Measurements from ENCODE around the gene SEC23IP. TPM values are rescaled to one million over a fixed set of nuclear protein-coding genes. Genes with fewer than 3 reads are reported as not detected.

The SEC23IP gene
- total RNA-seq, 1 experiment from 2014 or later = 132 TPM

DNA sequence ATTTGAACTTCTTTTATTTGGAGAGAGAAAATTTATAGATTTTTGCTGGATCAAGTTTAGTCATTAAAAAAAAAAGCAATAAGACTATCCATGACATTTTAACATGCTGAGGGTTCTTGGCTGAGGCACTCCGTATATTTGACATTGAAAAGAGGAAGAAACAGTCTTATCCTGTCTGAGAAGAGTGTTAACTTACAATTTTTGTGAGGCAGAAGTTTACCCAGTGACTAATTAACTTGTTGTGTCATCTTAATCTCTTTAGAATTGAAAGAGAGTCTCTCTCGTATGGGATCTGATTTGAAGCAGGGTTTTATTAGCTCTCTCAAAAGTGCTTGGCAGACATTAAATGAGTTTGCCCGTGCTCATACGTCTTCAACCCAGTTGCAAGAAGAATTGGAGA lies 39.3 kb downstream of the SEC23IP start:
- H3K36me3 ChIP-seq (ENCODE audit: control insufficient read depth, insufficient read depth, low read length) = peaks cover 60% of the 10 kb centered on the region
- no peaks in the 10 kb centered on the region for H3K9me3 ChIP-seq (ENCODE audit: control insufficient read depth, insufficient read depth, low read depth, low read length)
- H3K27me3 ChIP-seq (ENCODE audit: control insufficient read depth, insufficient read depth, low read length) = no peaks in the 10 kb centered on the region
- TF ChIP-seq, protein P1, sequence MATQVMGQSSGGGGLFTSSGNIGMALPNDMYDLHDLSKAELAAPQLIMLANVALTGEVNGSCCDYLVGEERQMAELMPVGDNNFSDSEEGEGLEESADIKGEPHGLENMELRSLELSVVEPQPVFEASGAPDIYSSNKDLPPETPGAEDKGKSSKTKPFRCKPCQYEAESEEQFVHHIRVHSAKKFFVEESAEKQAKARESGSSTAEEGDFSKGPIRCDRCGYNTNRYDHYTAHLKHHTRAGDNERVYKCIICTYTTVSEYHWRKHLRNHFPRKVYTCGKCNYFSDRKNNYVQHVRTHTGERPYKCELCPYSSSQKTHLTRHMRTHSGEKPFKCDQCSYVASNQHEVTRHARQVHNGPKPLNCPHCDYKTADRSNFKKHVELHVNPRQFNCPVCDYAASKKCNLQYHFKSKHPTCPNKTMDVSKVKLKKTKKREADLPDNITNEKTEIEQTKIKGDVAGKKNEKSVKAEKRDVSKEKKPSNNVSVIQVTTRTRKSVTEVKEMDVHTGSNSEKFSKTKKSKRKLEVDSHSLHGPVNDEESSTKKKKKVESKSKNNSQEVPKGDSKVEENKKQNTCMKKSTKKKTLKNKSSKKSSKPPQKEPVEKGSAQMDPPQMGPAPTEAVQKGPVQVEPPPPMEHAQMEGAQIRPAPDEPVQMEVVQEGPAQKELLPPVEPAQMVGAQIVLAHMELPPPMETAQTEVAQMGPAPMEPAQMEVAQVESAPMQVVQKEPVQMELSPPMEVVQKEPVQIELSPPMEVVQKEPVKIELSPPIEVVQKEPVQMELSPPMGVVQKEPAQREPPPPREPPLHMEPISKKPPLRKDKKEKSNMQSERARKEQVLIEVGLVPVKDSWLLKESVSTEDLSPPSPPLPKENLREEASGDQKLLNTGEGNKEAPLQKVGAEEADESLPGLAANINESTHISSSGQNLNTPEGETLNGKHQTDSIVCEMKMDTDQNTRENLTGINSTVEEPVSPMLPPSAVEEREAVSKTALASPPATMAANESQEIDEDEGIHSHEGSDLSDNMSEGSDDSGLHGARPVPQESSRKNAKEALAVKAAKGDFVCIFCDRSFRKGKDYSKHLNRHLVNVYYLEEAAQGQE (IDR thresholded peaks at IDR 0.05; ENCODE audit: insufficient read depth in 1 of 2, low read depth in 2 of 2, low read length in 1 of 2) = no peak
- no peak for TF ChIP-seq POLR2AphosphoS5 (IDR thresholded peaks at IDR 0.05; ENCODE audit: low read depth, low read length)
- no peak for TF ChIP-seq SIN3A (IDR thresholded peaks at IDR 0.05; ENCODE audit: borderline replicate concordance, insufficient read depth, low read depth, low read length)
- TF ChIP-seq, protein P2, sequence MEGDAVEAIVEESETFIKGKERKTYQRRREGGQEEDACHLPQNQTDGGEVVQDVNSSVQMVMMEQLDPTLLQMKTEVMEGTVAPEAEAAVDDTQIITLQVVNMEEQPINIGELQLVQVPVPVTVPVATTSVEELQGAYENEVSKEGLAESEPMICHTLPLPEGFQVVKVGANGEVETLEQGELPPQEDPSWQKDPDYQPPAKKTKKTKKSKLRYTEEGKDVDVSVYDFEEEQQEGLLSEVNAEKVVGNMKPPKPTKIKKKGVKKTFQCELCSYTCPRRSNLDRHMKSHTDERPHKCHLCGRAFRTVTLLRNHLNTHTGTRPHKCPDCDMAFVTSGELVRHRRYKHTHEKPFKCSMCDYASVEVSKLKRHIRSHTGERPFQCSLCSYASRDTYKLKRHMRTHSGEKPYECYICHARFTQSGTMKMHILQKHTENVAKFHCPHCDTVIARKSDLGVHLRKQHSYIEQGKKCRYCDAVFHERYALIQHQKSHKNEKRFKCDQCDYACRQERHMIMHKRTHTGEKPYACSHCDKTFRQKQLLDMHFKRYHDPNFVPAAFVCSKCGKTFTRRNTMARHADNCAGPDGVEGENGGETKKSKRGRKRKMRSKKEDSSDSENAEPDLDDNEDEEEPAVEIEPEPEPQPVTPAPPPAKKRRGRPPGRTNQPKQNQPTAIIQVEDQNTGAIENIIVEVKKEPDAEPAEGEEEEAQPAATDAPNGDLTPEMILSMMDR (IDR thresholded peaks at IDR 0.05) = no peak
- no peak for TF ChIP-seq TCF7L2 (IDR thresholded peaks at IDR 0.05; ENCODE audit: low read depth, low read length)
- ChIA-PET CTCF (no interaction called here), POLR2A (no interaction called here)
- H3K4me3 ChIP-seq (ENCODE audit: low read depth in 2 of 2, low read length in 2 of 2) = no peak overlapping the region
- 0 out of 2 replicates have a peak overlapping the region, but pooled peaks have one; percentile 7 for H3K27ac ChIP-seq (ENCODE audit: low read length)
- in situ Hi-C loops (cut with HindIII; ENCODE audit: low pct_unique_long_range_greater_than_20kb, low sequenced_read_pairs) = no loop called here
- no TSS peak for BruUV-seq (replicated peaks)
- ATAC-seq (no peak), DNase-seq (ENCODE audit: low read depth, low spot score) (no peak)
- H3K4me1 ChIP-seq (ENCODE audit: control insufficient read depth, insufficient read depth, low read length) = no peaks in the 10 kb centered on the region
- intact Hi-C loops (cut with micrococcal nuclease; ENCODE audit: unreplicated experiment) = no loop called here

DNA sequence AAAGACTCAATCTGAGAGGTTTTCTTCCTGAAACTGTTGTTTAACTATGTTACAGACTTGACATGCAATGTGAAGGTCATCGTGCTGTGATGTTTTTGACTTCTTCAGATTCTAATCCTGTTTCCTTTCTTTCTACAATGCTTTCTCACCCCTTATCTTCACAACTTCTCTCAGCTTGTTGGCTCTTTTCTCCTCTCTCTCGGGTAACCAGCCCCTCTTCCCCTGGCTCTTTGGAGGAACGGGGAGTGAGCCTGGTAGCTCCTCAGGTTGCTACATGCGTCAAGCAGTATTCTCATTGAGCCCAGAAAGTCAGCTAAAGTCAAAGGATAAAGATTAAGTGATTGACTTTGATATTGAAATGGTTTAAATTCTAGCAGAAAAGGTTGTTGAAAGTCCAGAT lies 40.1 kb downstream of the SEC23IP start:
- intact Hi-C loops (cut with micrococcal nuclease; ENCODE audit: unreplicated experiment) = no loop called here
- H3K4me3 ChIP-seq (ENCODE audit: low read depth in 2 of 2, low read length in 2 of 2) = no peak overlapping the region
- POLR2A ChIA-PET = no interaction called here
- in situ Hi-C loops (cut with HindIII; ENCODE audit: low pct_unique_long_range_greater_than_20kb, low sequenced_read_pairs) = no loop called here
- no peaks in the 10 kb centered on the region for H3K9me3 ChIP-seq (ENCODE audit: control insufficient read depth, insufficient read depth, low read depth, low read length)
- DNase-seq (ENCODE audit: low read depth, low spot score) (no peak), ATAC-seq (no peak)
- H3K36me3 ChIP-seq (ENCODE audit: control insufficient read depth, insufficient read depth, low read length) = peaks cover 54% of the 10 kb centered on the region
- BruUV-seq (replicated peaks) = no TSS peak
- no peaks in the 10 kb centered on the region for H3K27me3 ChIP-seq (ENCODE audit: control insufficient read depth, insufficient read depth, low read length)
- H3K27ac ChIP-seq (ENCODE audit: low read length) = 0 out of 2 replicates have a peak overlapping the region, but pooled peaks have one; percentile 29
- CTCF ChIA-PET = no interaction called here
- TF ChIP-seq POLR2AphosphoS5 (IDR thresholded peaks at IDR 0.05; ENCODE audit: low read depth, low read length) = no peak
- no peak for TF ChIP-seq SIN3A (IDR thresholded peaks at IDR 0.05; ENCODE audit: borderline replicate concordance, insufficient read depth, low read depth, low read length)
- TF ChIP-seq, protein P1 (IDR thresholded peaks at IDR 0.05; ENCODE audit: insufficient read depth in 1 of 2, low read depth in 2 of 2, low read length in 1 of 2) = no peak
- H3K4me1 ChIP-seq (ENCODE audit: control insufficient read depth, insufficient read depth, low read length) = no peaks in the 10 kb centered on the region
